ENCODE results near the gene GRIA1. TPM values are rescaled to one million over a fixed set of nuclear protein-coding genes. Genes with fewer than 3 reads are reported as not detected.

Gene GRIA1
- total and polyA plus RNA-seq, 2 of the 13 experiments (the other 11 are each of a cell fraction or from before 2014, with no cell fraction given), result not detected

- Histone ChIP-seq H3K36me3 (replicated peaks in 1 of 2; ENCODE audit: control insufficient read depth in 1 of 2, insufficient read depth in 2 of 2, low read length in 2 of 2) (no peaks in the 10 kb centered on the region), H4K20me1 (ENCODE audit: insufficient read depth, low read length) (no peaks in the 10 kb centered on the region), H3K9me3 (ENCODE audit: low read length) (no peaks in the 10 kb centered on the region), H2AFZ (ENCODE audit: low read length) (no peak overlapping the region), H3K4me1 (ENCODE audit: insufficient read depth, low read length) (no peaks in the 10 kb centered on the region), H3K4me3 (replicated peaks in 1 of 3; ENCODE audit: insufficient read depth in 1 of 3, low read depth in 2 of 3, low read length in 3 of 3) (no peak overlapping the region), H3K4me2 (ENCODE audit: low read depth, low read length) (no peak overlapping the region), H3K27me3 (ENCODE audit: control insufficient read depth in 1 of 2, insufficient read depth in 2 of 2, low read length in 2 of 2) (no peaks in the 10 kb centered on the region), H3K9ac (ENCODE audit: insufficient read depth, low read depth, low read length) (no peak overlapping the region), H3K79me2 (ENCODE audit: insufficient read depth, low read length) (no peaks in the 10 kb centered on the region), H3K27ac (ENCODE audit: extremely low read length, insufficient read depth, low read length) (no peak overlapping the region)
- BruUV-seq (replicated peaks), result no TSS peak
- FAIRE-seq, result no peak
- DNase-seq (ENCODE audit: low spot score), result no peak
- intact Hi-C loops (cut with micrococcal nuclease; ENCODE audit: unreplicated experiment), result no loop called here
- TF ChIP-seq CENPX (CRISPR knock-in tag; IDR thresholded peaks at IDR 0.05) (no peak), RFXANK (CRISPR knock-in tag; IDR thresholded peaks at IDR 0.05) (no peak)
- CTCF ChIA-PET (ENCODE audit: low intra/inter-chr PET ratio, low total read pairs), result no interaction called here
- ATAC-seq, result no peak
- in situ Hi-C loops (cut with HindIII; ENCODE audit: extremely low pct_ligation_motif_present, low pct_unique_long_range_greater_than_20kb), result no loop called here
- POLR2A ChIA-PET, result no interaction called here
- 8% methylated on average over 2 of the region's 2 CpGs for WGBS (ENCODE audit: low lambda C conversion rate)
Observed at GRCh38 chr5:153661897-153662296, 171.4 kb downstream of the GRIA1 start.

- 0% methylated on average over 1 of the region's 1 CpG for WGBS (ENCODE audit: low lambda C conversion rate)
- TF ChIP-seq ZNF160 (CRISPR knock-in tag; IDR thresholded peaks at IDR 0.05) (no peak), GATAD2A (CRISPR knock-in tag; IDR thresholded peaks at IDR 0.05) (no peak), ZNF549 (CRISPR knock-in tag; IDR thresholded peaks at IDR 0.05) (no peak), IRF1 (CRISPR knock-in tag; IDR thresholded peaks at IDR 0.05; ENCODE audit: low read depth) (no peak), ZNF124 (CRISPR knock-in tag; IDR thresholded peaks at IDR 0.05) (no peak), ZNF207 (IDR thresholded peaks at IDR 0.05; ENCODE audit: borderline replicate concordance) (no peak), ZBTB49 (CRISPR knock-in tag; IDR thresholded peaks at IDR 0.05; ENCODE audit: borderline replicate concordance) (no peak), NFIC (IDR thresholded peaks at IDR 0.05; ENCODE audit: low read length) (no peak), KDM5B (CRISPR knock-in tag; IDR thresholded peaks at IDR 0.05; ENCODE audit: borderline replicate concordance) (no peak)
- Histone ChIP-seq H3K79me2 (ENCODE audit: insufficient read depth, low read length) (no peaks in the 10 kb centered on the region), H3K36me3 (replicated peaks in 1 of 2; ENCODE audit: control insufficient read depth in 1 of 2, insufficient read depth in 2 of 2, low read length in 2 of 2) (no peaks in the 10 kb centered on the region), H3K27me3 (ENCODE audit: control insufficient read depth in 1 of 2, insufficient read depth in 2 of 2, low read length in 2 of 2) (no peaks in the 10 kb centered on the region), H3K4me1 (ENCODE audit: insufficient read depth, low read length) (no peaks in the 10 kb centered on the region), H3K27ac (ENCODE audit: extremely low read length, insufficient read depth, low read length) (no peak overlapping the region), H3K4me2 (ENCODE audit: low read depth, low read length) (no peak overlapping the region), H3K9ac (ENCODE audit: insufficient read depth, low read depth, low read length) (no peak overlapping the region), H3K4me3 (replicated peaks in 1 of 3; ENCODE audit: insufficient read depth in 1 of 3, low read depth in 2 of 3, low read length in 3 of 3) (no peak overlapping the region), H2AFZ (ENCODE audit: low read length) (no peak overlapping the region), H3K9me3 (ENCODE audit: low read length) (no peaks in the 10 kb centered on the region), H4K20me1 (ENCODE audit: insufficient read depth, low read length) (no peaks in the 10 kb centered on the region)
- ChIA-PET POLR2A (no interaction called here), CTCF (ENCODE audit: low intra/inter-chr PET ratio, low total read pairs) (no interaction called here)
- in situ Hi-C loops (cut with HindIII; ENCODE audit: extremely low pct_ligation_motif_present, low pct_unique_long_range_greater_than_20kb), result no loop called here
- FAIRE-seq (no peak), ATAC-seq (no peak), DNase-seq (ENCODE audit: low spot score) (no peak)
- intact Hi-C loops (cut with micrococcal nuclease; ENCODE audit: unreplicated experiment), result no loop called here
- no TSS peak for BruUV-seq (replicated peaks)
Observed at GRCh38 chr5:153670101-153670500, 179.6 kb downstream of the GRIA1 start.
